Thyroid gland (tissue), 4 donors: Measurements from ENCODE around the gene TAF11. TPM values are rescaled to one million over a fixed set of nuclear protein-coding genes. Genes with fewer than 3 reads are reported as not detected.

Source experiments
- DNase-seq, 2 donors: peaks; one replicate each; pipeline ENCODE4 v3.0.0-alpha.2; 2019
- H3K27ac ChIP-seq, 3 donors: fragments of 200-600 bp; sonication (generic); 1 replicate in 2 of 3; 2 replicates in 1 of 3; pipeline ENCODE4 v1.5.1; 2016 to 2019; ENCODE audit warnings: mild to moderate bottlenecking in 1 of 3, moderate library complexity in 1 of 3
- H3K27me3 ChIP-seq: fragments of 200-600 bp; sonication (generic); one replicate; pipeline ENCODE4 v1.5.1; 2019
- H3K36me3 ChIP-seq, 2 donors: fragments of 200-600 bp; sonication (generic); one replicate each; pipeline ENCODE4 v1.5.1; 2016 to 2019
- H3K4me1 ChIP-seq, 2 donors: fragments of 200-600 bp; sonication (generic); one replicate each; pipeline ENCODE4 v1.5.1; 2017 to 2019
- H3K4me3 ChIP-seq, 3 donors: fragments of 200-600 bp; sonication (generic); replicated peaks in 1 of 3; 1 replicate in 2 of 3; 2 replicates in 1 of 3; pipeline ENCODE4 v1.5.1; 2016; ENCODE audit warnings: mild to moderate bottlenecking in 1 of 3
- H3K9me3 ChIP-seq: fragments of 200-600 bp; sonication (generic); one replicate; pipeline ENCODE4 v1.5.1; 2017
- POLR2A ChIP-seq, 2 donors: fragments of 450-650 bp; IDR thresholded peaks; one replicate each; pipeline ENCODE4 v1.6.1; 2017; ENCODE audit warnings: antibody characterized with exemption in 2 of 2, mild to moderate bottlenecking in 2 of 2, moderate library complexity in 1 of 2
- WGBS, 2 donors: methylation state at CpG; one replicate each; pipeline ENCODE4 v1.1.5; 2017; 5-methylcytosine and 5-hydroxymethylcytosine counted together
- intact Hi-C: fragments of 100-400 bp; cut with DNase I; formaldehyde crosslinking; loops from one replicate; pipeline ENCODE4 v1.15.1; 2023
- total RNA-seq, 4 donors: library from RNA; depleted of rRNA; stranded (reverse); fragments of >200 nt; gene quantifications; one replicate each; pipeline ENCODE4 v1.2.3, GENCODE V29; 2016
- TF ChIP-seq, protein P1 (sequence below), 6 experiments: fragments of 200-600 bp in 3 of 6; fragments of 450-650 bp in 3 of 6; sonication (generic) in 3 of 6; IDR thresholded peaks; one replicate each; pipeline ENCODE4 v1.5.1; 2016 to 2019; ENCODE audit warnings: antibody characterized with exemption in 6 of 6, mild to moderate bottlenecking in 2 of 6, inconsistent platforms in 1 of 6, moderate library complexity in 1 of 6

TAF11 gene
- total RNA-seq, 4 donors from 2014 or later = 12.8 to 32.2 (median 20.2) TPM

- no peak for DNase-seq
- intact Hi-C loops = no loop called here
Observed at GRCh38 chr6:34839666-34840352, 48.0 kb downstream of the TAF11 start.

DNA sequence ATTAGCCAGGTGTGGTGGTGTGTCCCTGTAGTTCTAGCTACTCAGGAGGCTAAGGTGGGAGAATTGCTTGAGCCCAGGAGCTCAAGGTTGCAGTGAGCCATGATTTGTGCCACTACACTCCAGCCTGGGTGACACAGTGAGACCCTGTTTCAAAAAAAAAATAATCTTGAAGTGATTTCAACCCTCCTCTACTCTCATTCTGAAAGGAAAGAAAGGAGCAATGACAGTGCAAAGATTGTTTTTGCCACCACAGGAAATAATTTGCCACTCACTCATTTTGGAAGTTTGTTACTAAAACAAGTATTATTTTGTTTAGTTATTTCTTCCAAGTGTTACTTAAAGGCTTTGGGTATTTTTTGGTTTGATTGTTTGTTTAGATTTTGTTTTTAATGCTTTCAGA lies 50.3 kb downstream of the TAF11 start:
- intact Hi-C loops = no loop called here
- Histone ChIP-seq H3K27ac (no peak overlapping the region), H3K4me1 (no peaks in the 10 kb centered on the region), H3K9me3 (no peaks in the 10 kb centered on the region), H3K36me3 (peaks cover 23 to 25% of the 10 kb centered on the region in 2 donors), H3K4me3 (no peak overlapping the region), H3K27me3 (no peaks in the 10 kb centered on the region)
- TF ChIP-seq POLR2A (IDR thresholded peaks at IDR 0.05) = no peak
- TF ChIP-seq, protein P1, sequence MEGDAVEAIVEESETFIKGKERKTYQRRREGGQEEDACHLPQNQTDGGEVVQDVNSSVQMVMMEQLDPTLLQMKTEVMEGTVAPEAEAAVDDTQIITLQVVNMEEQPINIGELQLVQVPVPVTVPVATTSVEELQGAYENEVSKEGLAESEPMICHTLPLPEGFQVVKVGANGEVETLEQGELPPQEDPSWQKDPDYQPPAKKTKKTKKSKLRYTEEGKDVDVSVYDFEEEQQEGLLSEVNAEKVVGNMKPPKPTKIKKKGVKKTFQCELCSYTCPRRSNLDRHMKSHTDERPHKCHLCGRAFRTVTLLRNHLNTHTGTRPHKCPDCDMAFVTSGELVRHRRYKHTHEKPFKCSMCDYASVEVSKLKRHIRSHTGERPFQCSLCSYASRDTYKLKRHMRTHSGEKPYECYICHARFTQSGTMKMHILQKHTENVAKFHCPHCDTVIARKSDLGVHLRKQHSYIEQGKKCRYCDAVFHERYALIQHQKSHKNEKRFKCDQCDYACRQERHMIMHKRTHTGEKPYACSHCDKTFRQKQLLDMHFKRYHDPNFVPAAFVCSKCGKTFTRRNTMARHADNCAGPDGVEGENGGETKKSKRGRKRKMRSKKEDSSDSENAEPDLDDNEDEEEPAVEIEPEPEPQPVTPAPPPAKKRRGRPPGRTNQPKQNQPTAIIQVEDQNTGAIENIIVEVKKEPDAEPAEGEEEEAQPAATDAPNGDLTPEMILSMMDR (IDR thresholded peaks at IDR 0.05) = no peak
- DNase-seq = no peak

More at GRCh38 chr6:34839666-34840352, 48.0 kb downstream of the TAF11 start:
- Histone ChIP-seq H3K36me3 (peaks cover 16 to 17% of the 10 kb centered on the region in 2 donors), H3K27me3 (no peaks in the 10 kb centered on the region), H3K4me3 (no peak overlapping the region), H3K9me3 (no peaks in the 10 kb centered on the region), H3K27ac (no peak overlapping the region), H3K4me1 (no peaks in the 10 kb centered on the region)
- whole genome bisulfite sequencing, 2 donors = 93 to 99% methylated on average over 12 to 15 of the region's 15 CpGs
- TF ChIP-seq, protein P1 (IDR thresholded peaks at IDR 0.05) = no peak

GRCh38 chr6:34836451-34836850 lies 51.4 kb downstream of the TAF11 start:
- TF ChIP-seq, protein P1 (IDR thresholded peaks at IDR 0.05) = no peak
- TF ChIP-seq POLR2A (IDR thresholded peaks at IDR 0.05) = no peak
- intact Hi-C loops = no loop called here
- no peak overlapping the region for H3K4me3 ChIP-seq
- no peak for DNase-seq
- no peaks in the 10 kb centered on the region for H3K4me1 ChIP-seq
- H3K27ac ChIP-seq = no peak overlapping the region
- H3K9me3 ChIP-seq = no peaks in the 10 kb centered on the region
- peaks cover 23 to 25% of the 10 kb centered on the region in 2 donors for H3K36me3 ChIP-seq
- WGBS, 2 donors = 77 to 85% methylated on average over 2 of the region's 2 CpGs
- no peaks in the 10 kb centered on the region for H3K27me3 ChIP-seq

DNA sequence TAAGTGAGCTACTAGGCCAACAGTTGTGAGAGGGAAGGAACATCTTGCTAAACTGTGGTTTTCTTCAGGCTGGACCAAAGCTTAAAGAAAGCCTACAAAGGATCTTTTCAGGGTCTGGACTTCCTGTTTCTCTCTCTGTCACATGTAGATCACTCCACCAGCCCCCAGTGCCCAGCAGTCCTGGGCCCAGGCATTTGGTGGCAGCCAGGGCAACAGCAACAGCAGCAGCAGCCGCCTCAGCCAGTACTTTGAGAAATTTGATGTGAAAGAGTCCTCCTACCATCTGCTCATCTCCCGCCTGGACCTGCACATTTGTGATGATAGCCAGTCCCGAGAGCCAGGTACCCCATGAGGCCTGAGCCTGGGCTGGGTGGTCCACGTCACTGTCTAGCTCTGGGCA lies 51.8 kb downstream of the TAF11 start:
- TF ChIP-seq, protein P1 (IDR thresholded peaks at IDR 0.05) = no peak
- TF ChIP-seq POLR2A (IDR thresholded peaks at IDR 0.05) = no peak
- intact Hi-C loops = no loop called here
- H3K9me3 ChIP-seq = no peaks in the 10 kb centered on the region
- H3K27ac ChIP-seq = no peak overlapping the region
- H3K4me3 ChIP-seq = no peak overlapping the region
- DNase-seq = no peak
- H3K36me3 ChIP-seq = peaks cover 23 to 25% of the 10 kb centered on the region in 2 donors
- 94 to 97% methylated on average over 4 of the region's 4 CpGs for WGBS, 2 donors
- H3K4me1 ChIP-seq = no peaks in the 10 kb centered on the region
- no peaks in the 10 kb centered on the region for H3K27me3 ChIP-seq

- DNase-seq = no peak
- Histone ChIP-seq H3K4me1 (no peaks in the 10 kb centered on the region), H3K27me3 (no peaks in the 10 kb centered on the region), H3K9me3 (no peaks in the 10 kb centered on the region), H3K4me3 (no peak overlapping the region), H3K27ac (no peak overlapping the region), H3K36me3 (peaks cover 23 to 27% of the 10 kb centered on the region in 2 donors)
- WGBS, 2 donors = 89 to 93% methylated on average over 4 of the region's 4 CpGs
- no peak for TF ChIP-seq POLR2A (IDR thresholded peaks at IDR 0.05)
- TF ChIP-seq, protein P1 (IDR thresholded peaks at IDR 0.05) = no peak
- intact Hi-C loops = no loop called here
Observed at GRCh38 chr6:34834789-34835518, 52.9 kb downstream of the TAF11 start.
